Subcutaneous abdominal adipose tissue (tissue), 5 donors: ENCODE measurements around the gene KRTAP2-1.
"Not testable (repeated sequence)": the region's sequence is repeated elsewhere in the genome, so short reads cannot be mapped to it uniquely, and the experiment has no call there.

Experiments used
- H3K27ac ChIP-seq: one replicate; pipeline ENCODE4 v1.7.0; 2013; ENCODE audit warnings: low read depth, mild to moderate bottlenecking, inconsistent platforms, low read length, moderate library complexity
- H3K27me3 ChIP-seq, 5 donors: one replicate each; pipeline ENCODE4 v1.7.0; 2013; ENCODE audit warnings: low read length in 5 of 5, inconsistent platforms in 1 of 5; ENCODE audit not compliant: control insufficient read depth in 5 of 5, insufficient read depth in 4 of 5
- H3K36me3 ChIP-seq, 5 donors: one replicate each; pipeline ENCODE4 v1.7.0; 2013; ENCODE audit warnings: low read length in 5 of 5; ENCODE audit not compliant: control insufficient read depth in 5 of 5, insufficient read depth in 5 of 5
- H3K4me1 ChIP-seq, 5 donors: one replicate each; pipeline ENCODE4 v1.7.0; 2013; ENCODE audit warnings: low read length in 5 of 5, mild to moderate bottlenecking in 3 of 5, moderate library complexity in 1 of 5; ENCODE audit not compliant: control insufficient read depth in 5 of 5, insufficient read depth in 5 of 5
- H3K4me3 ChIP-seq, 5 donors: one replicate each; pipeline ENCODE4 v1.7.0; 2013; ENCODE audit warnings: low read length in 5 of 5, low read depth in 1 of 5
- H3K9ac ChIP-seq, 5 donors: one replicate each; pipeline ENCODE4 v1.7.0; 2013; ENCODE audit warnings: low read length in 5 of 5, mild to moderate bottlenecking in 4 of 5, moderate library complexity in 3 of 5
- H3K9me3 ChIP-seq, 5 donors: one replicate each; pipeline ENCODE4 v1.7.0; 2013; ENCODE audit warnings: low read length in 5 of 5; ENCODE audit not compliant: control insufficient read depth in 5 of 5
- donor health status: healthy.
- donor health status: healthy.
- donor health status: healthy.
- donor health status: healthy.
- donor health status: healthy.

Gene KRTAP2-1

DNA sequence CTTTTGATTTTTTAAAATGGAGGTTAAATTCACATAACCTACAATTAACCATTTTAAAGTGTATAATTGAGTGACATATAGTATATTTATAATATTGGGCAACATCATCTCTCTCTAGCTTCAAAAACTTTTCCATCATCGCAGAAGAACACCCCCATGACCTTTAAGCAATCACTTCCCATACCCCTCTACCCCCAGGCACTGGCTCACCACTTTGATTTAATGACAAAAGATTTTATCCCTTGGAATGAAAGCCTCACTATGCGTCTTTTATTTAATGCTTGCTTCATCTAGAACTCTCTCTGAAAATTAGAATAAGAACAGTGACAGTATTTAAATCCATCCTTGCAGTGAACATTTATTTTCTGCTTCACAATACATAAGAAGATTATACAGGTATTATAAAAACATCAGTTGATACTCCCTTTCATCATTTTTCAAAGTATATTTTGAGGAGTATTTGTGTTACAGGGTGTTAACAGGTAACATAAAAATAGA, 9.2 kb downstream of the KRTAP2-1 start:
- H3K27me3 ChIP-seq = peaks cover 0 to 3% (median 0%) of the 10 kb centered on the region in 5 donors
- no peak overlapping the region for H3K4me3 ChIP-seq
- no peaks in the 10 kb centered on the region for H3K4me1 ChIP-seq
- H3K9me3 ChIP-seq = no peaks in the 10 kb centered on the region
- H3K9ac ChIP-seq = no peak overlapping the region
- H3K27ac ChIP-seq = no peak overlapping the region
- H3K36me3 ChIP-seq = no peaks in the 10 kb centered on the region

DNA sequence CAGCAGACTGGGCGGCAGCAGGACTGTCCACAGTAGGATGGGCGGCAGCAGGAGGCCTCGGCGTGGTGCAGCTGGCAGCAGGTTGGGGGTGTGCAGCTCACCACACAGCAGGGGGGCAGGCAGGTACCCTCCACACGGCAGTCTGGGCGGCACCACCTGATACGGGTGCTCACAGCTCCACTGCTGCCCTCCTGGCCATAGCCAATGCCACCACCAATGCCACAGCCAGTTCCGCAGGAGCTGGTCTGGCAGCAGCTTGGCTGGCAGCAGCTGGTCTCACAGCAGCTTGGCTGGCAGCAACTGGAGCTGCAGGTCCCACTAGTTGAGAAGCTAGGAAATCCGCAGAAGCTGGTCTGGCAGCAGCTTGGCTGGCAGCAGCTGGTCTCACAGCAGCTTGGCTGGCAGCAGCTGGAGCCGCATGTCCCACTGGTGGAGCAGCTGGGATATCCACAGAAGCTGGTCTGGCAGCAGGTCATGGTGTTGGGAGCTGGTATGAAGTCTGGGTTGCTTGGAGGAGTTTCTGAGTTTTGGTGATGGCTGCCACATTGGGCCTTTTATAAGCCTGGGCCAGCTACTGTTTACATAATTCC, 12.7 kb downstream of the KRTAP2-1 start, which contains the start of gene KRTAP1-3:
KRTAP1-3 (minus strand) TSS at position 529 of the 590 bp plus-strand sequence; CDS start at position 476, 53 bp downstream.
- not testable (repeated sequence) for H3K36me3 ChIP-seq, H3K27ac ChIP-seq, H3K4me3 ChIP-seq, H3K9me3 ChIP-seq, H3K9ac ChIP-seq, H3K27me3 ChIP-seq, H3K4me1 ChIP-seq

DNA sequence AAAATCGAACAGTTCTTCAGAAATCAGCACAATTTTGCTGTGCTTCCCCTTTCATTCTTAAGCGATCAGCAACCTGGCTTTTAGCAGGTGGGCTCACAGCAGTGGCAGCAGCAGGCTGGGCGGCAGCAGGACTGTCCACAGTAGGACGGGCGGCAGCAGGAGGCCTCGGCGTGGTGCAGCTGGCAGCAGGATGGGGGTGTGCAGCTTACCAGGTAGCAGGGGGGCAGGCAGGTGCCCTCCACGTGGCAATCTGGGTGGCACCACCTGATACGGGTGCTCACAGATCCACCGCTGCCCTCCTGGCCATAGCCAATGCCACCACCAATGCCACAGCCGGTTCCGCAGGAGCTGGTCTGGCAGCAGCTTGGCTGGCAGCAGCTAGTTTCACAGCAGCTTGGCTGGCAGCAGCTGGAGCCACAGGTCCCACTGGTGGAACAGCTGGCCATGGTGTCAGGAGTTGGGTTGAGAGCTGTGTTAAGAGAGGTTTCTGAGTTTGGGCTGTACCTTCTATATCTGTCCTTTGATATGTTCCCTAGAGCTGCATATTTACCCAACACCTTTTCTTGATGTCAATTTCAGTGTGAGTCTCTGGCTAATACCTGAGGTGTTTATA, 17.4 kb downstream of the KRTAP2-1 start, which contains the start of gene KRTAP1-4:
KRTAP1-4 (minus strand) TSS at position 563 of the 613 bp plus-strand sequence; CDS start at position 446, 117 bp downstream.
- Histone ChIP-seq H3K4me3 (no peak within 1 kb of the TSS), H3K4me1 (no peaks in the 10 kb centered on the region), H3K27ac (no peak within 1 kb of the TSS), H3K27me3 (peaks cover 0 to 8% (median 0%) of the 10 kb centered on the region in 5 donors), H3K9ac (no peak within 1 kb of the TSS), H3K9me3 (no peaks in the 10 kb centered on the region), H3K36me3 (no peaks in the 10 kb centered on the region)

DNA sequence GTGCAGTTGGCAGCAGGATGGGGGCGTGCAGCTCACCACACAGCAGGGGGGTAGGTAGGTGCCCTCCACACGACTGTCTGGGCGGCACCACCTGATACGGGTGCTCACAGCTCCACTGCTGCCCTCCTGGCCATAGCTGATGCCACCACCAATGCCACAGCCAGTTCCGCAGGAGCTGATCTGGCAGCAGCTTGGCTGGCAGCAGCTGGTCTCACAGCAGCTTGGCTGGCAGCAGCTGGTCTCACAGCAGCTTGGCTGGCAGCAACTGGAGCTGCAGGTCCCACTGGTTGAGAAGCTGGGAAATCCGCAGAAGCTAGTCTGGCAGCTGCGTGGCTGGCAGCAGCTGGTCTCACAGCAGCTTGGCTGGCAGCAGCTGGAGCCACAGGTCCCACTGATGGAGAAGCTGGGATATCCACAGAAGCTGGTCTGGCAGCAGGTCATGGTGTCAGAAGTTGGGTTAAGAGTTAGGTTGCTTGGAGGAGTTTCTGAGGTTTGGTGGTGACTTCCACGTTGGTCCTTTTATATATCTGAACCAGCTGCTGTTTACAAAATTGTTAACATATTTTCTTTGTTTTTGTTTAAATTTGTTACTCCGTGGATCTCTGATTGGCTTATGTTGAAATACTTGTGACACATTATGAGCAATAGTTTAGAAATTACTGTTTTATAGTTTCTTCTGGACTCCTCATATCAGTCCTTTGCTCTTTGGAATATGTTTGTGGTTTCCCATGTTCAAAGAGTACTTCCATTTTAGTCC, 20.2 kb downstream of the KRTAP2-1 start, which contains the start of gene KRTAP1-5:
KRTAP1-5 (minus strand) TSS at position 494 of the 757 bp plus-strand sequence; CDS start at position 441, 53 bp downstream.
- Histone ChIP-seq H3K9ac (no peak within 1 kb of the TSS), H3K27me3 (peaks cover 0 to 8% (median 0%) of the 10 kb centered on the region in 5 donors), H3K4me3 (no peak within 1 kb of the TSS), H3K36me3 (no peaks in the 10 kb centered on the region), H3K9me3 (peaks cover 0 to under 1% (median 0%) of the 10 kb centered on the region in 5 donors), H3K27ac (no peak within 1 kb of the TSS), H3K4me1 (no peaks in the 10 kb centered on the region)

DNA sequence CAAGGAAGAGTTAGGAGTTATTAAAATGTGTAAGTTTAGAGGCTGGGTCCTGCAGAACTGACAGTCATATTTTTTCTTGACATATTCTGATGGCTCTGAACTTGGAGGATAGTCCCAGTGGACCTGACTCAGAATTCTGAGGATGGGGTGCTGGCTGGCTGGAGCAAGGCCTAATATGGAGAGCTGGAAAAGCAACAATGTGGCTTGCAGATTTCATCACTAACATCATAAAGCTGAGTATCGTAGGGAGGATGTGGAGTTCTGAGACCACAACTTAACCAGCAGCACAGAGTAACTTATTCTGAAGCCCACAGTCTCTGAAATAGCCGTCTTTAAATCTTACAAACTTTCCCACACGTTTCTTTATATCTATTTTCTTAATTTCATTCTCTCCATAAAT, 22.4 kb downstream of the KRTAP2-1 start:
- Histone ChIP-seq H3K27me3 (peaks cover 0 to 5% (median 0%) of the 10 kb centered on the region in 5 donors), H3K4me3 (no peak overlapping the region), H3K9ac (no peak overlapping the region), H3K9me3 (peaks cover 0 to 6% (median 0%) of the 10 kb centered on the region in 5 donors), H3K36me3 (no peaks in the 10 kb centered on the region), H3K4me1 (no peaks in the 10 kb centered on the region), H3K27ac (no peak overlapping the region)

DNA sequence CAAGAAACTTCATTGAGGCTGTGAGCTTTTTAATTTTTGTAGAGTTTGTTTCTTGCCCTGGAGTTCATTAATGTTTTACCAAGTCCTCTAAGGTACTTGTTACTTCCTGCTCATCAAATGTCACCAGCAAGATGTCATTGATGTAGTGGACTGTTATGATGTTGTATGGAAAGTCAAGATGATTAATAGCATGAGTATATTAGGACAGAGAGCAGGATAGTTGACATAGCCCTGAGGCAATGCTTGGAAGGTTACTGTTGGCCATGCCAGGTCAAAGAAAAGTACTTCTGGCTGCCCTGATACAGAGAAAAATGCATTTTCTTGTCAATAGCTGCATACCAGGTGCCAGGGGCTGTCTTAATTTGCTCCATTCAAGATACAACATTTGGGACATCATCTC, 26.8 kb downstream of the KRTAP2-1 start:
- no peaks in the 10 kb centered on the region for H3K36me3 ChIP-seq

DNA sequence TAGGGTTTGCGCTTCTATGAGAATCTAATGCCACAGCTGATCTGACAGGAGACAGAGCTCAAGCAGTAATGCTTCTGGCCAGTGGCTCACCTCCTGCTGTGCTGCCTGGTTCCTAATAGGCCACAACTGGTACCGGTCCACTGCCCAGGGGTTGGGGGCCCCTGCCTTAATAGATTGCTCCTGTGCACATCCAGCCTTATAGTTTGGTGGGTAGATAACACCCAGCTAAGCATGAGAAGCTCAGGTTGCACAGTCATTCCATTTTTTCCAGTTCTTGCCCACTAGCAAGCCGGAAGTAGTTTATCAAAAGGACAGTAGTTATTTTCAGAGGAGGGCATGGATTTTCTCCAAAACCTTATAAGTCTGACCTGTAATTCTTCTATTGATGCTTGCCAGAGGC, 27.7 kb downstream of the KRTAP2-1 start:
- Histone ChIP-seq H3K27me3 (no peaks in the 10 kb centered on the region), H3K4me3 (no peak overlapping the region), H3K36me3 (no peaks in the 10 kb centered on the region), H3K9me3 (peaks cover 0 to 6% (median 0%) of the 10 kb centered on the region in 5 donors), H3K27ac (no peak overlapping the region), H3K4me1 (no peaks in the 10 kb centered on the region), H3K9ac (no peak overlapping the region)

More for the DNA sequence above, 26.8 kb downstream of the KRTAP2-1 start:
- Histone ChIP-seq H3K9ac (no peak overlapping the region), H3K27me3 (no peaks in the 10 kb centered on the region), H3K4me3 (no peak overlapping the region), H3K9me3 (peaks cover 0 to 6% (median 0%) of the 10 kb centered on the region in 5 donors), H3K4me1 (no peaks in the 10 kb centered on the region), H3K27ac (no peak overlapping the region)

DNA sequence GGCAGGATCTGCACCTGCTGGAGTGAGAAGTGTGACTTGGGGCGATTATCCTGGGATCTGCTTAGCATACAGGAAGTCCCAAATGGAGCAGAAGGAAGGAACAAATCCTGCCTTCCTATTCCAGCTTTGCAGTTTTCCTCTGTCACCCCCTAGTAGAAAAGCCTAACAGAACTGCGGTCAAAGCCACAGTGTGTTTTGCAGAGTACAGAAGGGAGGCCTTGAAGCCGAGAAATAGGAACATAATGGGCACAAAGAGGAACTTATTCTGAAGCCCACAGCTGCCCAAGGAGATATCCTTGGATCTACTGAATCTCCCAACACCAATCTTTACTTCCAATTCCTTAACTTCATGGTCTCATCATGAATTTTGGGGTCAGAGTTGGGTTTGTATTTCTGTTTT, 28.6 kb downstream of the KRTAP2-1 start:
- Histone ChIP-seq H3K4me3 (no peak overlapping the region), H3K9me3 (peaks cover 0 to 6% (median 0%) of the 10 kb centered on the region in 5 donors), H3K4me1 (no peaks in the 10 kb centered on the region), H3K36me3 (no peaks in the 10 kb centered on the region), H3K27ac (no peak overlapping the region), H3K27me3 (no peaks in the 10 kb centered on the region), H3K9ac (no peak overlapping the region)

DNA sequence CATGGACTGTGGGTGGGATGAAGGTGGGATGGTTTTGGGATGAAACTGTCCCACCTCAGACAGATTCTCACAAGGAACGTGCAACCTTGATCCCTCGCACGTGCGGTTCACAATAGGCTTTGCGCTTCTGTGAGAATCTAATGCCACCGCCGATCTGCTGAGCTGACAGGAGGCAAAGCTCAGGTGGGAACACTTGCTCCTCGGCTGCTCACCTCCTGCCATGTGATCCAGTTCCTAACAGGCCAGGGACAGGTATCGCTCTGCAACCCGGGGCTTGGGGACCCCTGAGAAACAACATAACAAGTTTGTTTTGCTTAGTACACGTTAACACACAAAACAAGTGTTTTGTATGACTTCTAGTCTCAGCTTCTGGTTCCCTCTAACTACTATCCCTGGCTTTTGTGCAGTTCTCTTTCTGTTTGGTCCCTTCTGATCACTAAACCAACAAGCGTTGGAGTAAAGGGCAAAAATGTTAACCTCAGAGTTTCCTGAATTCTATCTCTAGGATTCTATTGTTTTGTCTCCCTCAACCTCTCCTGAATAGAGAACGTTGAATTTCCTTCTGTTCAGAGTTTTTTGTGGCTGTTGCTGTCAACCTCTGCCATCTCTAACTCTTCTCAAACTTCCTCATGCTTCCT, 30.4 kb downstream of the KRTAP2-1 start:
- Histone ChIP-seq H3K36me3 (no peaks in the 10 kb centered on the region), H3K4me1 (no peaks in the 10 kb centered on the region), H3K27me3 (no peaks in the 10 kb centered on the region), H3K27ac (no peak overlapping the region), H3K9ac (no peak overlapping the region), H3K4me3 (no peak overlapping the region), H3K9me3 (peaks cover 0 to 6% (median 0%) of the 10 kb centered on the region in 5 donors)
